LHCN-M2 (cell line): ENCODE results near the gene ADORA1. TPM values are rescaled to one million over a fixed set of nuclear protein-coding genes. Genes with fewer than 3 reads are reported as not detected.

ENCODE experiments used
- DNase-seq: peaks from one replicate; pipeline ENCODE4 v3.0.0-alpha.2; 2012; ENCODE audit warnings: low read depth
- total RNA-seq: library from RNA; depleted of rRNA; stranded (reverse); fragments of >200 nt; gene quantifications from 2 replicates; pipeline ENCODE4 v1.2.3, GENCODE V29; 2014

The ADORA1 gene
- total RNA-seq, 1 experiment from 2014 or later, result 19.1 TPM

DNA sequence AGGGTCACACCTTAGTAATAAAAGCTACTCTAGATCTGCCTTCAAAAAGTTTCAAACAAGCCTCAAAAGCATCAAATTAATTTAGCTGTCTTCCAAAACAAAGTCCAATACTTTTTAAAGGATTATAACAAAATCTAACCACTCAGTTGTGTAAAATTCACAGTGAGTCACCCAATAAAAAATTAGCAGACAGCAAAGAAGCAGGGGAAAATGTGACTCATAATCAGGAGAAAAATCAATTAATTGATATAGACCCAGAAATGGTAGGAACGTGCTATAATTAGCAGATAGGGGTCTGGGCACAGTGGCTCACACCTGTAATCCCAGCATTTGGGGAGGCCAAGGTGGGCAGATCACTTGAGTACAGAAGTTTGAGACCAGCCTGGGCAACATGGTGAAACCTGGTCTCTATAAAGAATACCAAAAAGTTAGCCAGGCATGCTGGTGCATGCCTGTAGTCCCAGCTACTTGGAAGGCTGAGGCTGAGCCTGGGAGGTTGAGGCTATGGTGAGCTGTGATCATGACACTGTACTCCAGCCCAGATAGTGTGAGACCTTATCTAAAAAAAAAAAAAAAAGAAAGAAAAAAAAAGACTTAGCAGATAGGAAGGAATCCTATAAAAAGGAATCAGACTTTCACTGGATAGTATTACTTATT, 33.6 kb upstream of the ADORA1 start:
- DNase-seq, result no peak

DNA sequence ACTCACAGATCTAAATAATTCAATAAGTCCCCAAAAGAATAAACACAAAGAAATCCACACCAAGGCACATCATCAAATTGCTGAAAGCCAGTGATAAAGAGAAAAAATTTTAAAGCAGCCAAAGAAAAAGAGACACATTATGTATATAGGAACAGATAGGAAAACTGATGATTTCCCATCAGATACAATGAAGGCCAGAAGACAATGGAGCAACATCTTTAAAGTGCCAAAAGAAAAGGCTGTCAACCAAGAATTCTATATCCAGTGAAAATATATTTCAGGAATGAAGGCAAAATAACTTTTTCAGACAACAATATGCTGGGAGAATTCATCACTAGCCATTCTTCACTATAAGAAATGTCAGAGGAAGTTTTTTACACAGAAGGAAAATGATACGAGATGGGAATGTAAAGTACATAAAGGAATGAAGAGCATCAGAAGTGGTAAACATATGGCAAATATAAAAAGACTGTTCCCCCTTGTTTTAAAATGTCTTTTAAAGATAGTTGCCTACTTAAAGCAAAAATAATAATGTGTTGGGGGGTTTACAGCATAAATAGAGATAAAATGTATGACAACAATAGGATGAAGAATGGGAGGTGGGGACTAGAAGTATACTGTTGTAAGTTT, 32.4 kb upstream of the ADORA1 start:
- no peak for DNase-seq

DNA sequence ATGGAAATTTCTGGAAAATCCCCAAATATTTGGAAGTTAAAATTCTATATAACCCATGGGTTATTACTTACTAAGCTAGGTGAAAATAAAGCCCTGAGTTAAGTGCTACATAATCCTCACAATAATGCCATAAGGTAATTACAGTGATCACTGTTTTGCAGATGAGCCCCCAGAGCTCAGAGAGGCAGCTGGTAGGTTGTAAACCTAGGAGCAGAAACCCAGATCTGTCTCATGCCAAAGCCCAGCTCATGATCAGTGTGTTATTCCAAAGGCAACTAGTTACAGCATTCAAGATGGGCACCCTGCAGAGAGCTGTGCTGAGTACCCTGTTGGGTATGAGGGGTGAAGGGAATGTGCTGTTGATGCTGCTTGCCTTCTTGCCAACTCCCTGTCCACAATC, 31.0 kb upstream of the ADORA1 start:
- no peak for DNase-seq

DNA sequence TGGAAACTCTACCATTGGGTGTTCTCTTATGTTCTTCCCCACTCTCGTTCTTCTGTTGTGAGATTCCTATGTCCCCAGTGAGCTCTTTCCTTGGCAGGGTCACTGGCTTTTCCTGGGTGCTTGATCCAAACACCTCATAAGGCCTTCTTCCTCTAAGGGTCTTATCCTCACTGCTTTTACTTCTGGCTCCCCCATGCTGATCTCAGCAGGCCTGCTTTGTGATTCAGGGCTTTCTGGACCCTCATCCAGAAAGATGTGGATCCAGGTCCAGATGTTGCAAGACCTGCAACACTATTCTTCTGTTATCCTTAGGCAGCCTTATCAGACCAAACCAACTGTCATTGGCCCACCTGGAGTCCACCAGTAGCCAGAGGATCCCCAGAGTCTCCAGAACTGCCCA, 30.5 kb upstream of the ADORA1 start:
- DNase-seq, result no peak

DNA sequence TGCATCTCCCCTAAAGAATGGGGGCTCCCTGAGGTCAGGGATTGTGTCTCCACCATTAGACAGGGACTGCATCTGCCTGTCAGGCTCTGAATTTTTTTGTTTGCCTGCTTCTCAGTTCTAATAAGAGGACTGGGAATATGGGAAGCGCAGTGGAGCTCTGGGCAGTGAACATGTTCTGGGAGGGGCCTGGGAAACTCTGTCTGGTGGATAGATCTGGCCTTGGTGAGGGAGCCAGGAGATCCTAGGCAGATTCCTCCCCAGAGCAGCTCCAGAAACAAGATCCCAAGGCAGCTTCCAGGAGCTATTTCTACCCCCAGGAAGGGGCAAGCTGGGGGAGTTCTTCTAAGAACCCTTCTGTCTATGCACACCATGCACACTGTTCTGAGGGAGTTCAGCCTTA, 29.1 kb upstream of the ADORA1 start:
- no peak for DNase-seq

DNA sequence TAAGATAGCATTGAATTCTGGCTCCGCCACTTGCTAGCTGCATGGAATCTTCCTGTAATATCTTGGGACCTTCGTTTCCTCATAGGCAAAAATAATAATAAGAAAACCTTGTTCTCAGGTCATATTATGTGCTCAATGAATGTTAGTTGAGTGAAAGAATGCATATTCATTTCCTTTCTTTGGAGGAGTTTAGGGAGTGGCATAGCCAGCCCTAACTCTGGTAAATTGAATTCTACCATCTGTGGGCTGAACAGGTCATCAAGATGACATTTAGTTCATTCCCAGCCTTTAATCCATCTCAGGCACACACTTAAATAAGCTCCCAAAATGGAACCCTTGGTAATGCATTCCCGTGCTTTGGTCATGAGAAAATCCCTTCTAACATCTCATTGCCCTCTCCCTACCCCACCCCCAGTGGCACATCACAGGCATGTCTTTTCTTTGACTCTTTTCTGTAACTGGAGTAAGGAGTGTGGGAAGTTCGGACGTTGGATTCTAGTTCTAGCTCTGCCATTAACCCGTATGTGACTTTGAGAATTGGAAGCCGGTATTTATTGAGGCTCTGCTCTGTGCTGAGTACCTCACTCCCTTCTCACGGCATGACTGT, 28.5 kb upstream of the ADORA1 start:
- no peak for DNase-seq

DNA sequence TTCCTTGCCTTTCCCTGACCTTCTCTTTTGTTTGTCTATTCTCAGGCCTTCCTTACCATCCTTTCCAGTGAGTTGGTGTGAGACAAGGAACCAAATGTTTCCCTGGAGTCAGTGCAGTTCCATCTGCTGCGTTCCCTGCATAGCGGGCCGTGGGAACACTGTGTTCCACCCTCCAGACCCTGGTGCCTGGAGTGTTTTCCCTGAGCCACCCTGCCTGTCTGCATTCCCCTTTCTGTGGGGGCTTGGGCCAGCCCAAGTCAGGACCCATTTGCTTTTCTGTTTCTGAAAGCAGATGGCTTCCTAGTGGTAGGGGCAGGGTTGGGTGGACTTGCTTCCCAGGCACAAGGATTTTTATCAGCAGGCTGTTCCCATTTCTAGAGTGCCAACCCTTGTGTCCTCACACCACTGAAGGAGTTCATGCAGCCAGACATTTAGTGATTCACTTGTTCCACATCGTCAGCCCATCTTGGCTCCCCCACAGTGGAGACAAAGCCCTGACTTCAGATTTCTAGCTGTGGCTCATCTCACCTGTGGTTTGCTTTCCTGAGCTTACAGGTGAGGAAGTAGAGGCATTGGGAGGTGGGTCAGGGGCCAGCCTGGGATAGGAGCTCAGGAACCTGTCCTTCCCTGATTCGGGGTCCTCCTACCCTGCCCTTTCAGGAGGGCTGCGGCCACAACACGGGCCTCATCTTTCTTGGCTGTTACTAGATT, 27.6 kb upstream of the ADORA1 start:
- DNase-seq, result no peak

DNA sequence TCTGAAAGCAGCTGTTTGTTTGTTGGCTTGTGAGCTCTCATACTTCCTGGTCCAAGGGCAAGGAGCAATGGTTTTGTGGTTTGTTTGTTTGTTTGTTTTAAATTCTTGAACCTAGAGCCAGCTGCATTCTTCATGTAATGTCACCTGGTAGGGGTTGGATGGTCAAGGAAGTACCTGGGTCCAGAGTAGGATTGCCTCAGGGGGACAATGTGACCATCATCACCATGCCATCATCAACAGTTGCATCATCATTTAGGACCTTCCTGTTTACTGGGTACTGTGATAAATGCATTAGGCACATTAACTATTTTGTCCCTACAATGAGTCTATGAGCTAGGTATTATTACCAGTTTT, 27.0 kb upstream of the ADORA1 start:
- DNase-seq, result peak; percentile 54

DNA sequence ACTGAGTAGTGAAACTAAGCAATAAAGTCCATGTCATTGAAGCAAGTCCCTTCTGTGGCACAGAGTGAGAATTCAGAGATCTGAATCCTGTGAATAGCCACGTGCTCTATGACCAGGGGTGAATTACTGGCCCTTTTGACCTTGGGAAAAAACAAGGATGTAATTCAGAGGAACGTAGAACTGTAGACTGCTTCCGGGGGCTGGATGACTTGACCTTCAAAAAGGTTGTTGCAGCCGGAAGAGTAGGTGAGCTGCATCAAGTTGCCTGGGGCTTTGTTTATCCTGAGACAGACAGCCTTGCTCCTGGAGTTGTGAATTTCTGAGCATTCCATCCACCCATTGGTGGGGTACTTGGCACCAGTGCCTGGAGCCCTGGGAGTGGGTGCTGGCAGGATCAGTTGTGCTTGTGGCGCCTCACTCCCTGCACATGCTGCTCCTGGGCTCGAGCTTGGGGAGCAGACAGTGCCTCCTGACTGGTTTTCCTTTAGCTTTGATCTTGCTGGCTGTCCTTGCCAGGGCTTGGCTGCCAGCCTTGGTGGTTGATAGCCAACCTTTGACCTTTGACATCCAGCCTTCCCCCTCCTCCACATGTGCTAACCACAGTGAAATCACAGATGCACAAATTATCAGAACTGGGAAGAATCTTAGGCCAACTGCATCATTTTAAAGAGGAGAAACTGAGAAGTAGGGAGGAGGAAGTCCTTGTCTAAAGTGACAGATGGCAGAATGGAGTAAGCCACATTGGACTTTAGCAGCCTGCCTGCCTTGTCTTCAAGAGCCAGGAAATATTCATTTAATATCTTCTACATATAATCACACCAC, 25.5 kb upstream of the ADORA1 start:
- DNase-seq, result no peak

DNA sequence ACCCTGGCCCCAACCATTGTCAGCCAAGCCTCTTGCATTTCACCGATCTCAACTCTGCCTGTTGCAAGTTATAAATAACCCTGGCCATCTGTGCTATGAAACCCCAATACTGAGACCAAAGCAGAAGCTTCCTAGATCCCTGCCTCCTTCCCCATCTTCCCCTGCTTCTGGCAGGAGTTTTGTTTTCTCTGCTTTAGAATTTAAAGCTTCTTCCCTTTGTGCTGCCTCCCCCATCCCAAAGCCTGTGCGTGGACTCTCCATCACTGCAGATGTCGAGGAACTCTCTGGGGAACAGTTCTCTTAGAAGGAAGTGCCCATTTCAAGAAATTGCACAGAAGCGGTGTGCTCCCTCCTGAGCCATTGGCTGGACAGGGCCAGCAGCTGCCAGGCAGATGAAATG, 24.3 kb upstream of the ADORA1 start:
- no peak for DNase-seq

DNA sequence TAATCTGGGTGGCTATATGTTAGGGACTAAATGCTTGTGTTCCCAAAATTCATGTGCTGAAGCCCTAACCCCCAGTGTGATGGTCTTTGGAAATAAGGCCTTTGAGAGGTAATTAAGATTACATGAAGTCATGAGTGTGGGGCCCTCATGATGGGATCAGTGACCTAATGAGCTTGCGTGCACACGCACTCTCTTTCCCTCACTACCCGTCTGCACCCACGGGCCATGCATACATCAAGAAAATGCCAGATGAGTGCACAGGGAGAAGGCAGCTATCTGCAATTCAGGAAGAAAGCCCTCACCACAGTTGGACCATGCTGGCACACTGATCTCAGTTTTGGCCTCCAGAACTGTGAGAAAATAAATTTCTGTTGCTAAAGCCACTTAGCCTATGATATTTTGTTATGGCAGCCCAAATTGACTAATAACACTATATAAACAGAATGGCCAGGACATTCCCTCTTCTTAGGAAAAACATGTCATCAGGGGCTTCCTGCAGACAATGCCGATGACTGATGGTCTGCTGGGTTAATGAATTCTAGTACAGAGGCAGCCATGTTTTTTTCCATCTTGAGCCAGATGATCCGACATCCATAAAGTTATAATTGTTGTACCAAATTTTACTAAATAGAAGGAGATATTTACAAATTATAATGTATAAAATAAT, 23.6 kb upstream of the ADORA1 start:
- DNase-seq, result no peak

DNA sequence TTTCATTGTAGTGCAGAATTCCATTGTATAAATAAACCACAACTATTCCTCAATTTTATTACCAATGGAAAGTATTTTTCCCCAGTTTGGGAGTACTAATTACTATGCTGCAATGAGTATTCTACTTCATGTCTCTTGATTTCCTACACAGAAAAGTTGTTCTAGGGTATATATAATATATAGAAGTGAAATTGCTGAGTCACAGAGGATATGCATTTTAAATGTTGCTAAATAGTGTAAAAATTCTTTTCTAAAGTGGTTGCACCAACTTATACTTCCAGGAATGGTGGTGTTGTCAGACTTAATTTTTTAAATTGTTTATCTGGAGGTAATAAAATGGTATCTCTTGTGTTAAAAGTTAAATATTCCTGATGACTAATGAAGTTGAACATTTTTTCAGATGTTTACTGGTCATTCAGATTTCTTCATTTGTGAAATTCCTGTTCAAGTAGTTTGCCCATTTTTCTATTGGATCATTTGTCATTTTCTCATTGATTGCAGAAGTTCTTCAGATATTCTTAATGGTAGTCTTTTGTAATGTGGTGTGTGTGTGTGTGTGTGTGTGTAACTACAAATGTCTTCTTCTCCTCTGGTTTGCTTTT, 22.6 kb upstream of the ADORA1 start:
- no peak for DNase-seq

DNA sequence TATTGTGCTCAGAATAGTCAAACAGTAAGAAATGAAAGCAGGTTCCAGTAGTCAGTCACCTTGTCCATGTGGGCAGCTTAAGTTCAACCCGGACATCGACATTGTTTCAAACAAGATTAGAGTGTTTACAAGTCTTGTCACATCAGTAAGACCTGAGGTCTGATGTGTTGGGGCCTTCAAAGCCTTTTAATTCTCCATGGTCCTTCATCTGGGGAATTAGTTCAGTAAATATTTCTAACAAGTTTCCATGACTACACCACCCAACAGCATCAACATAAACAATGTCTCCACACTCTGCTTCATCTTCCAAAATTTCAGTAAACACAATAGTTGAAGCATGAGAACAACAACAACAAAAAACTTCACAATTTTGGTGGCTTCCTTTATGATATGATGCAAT, 15.1 kb upstream of the ADORA1 start:
- DNase-seq, result no peak

DNA sequence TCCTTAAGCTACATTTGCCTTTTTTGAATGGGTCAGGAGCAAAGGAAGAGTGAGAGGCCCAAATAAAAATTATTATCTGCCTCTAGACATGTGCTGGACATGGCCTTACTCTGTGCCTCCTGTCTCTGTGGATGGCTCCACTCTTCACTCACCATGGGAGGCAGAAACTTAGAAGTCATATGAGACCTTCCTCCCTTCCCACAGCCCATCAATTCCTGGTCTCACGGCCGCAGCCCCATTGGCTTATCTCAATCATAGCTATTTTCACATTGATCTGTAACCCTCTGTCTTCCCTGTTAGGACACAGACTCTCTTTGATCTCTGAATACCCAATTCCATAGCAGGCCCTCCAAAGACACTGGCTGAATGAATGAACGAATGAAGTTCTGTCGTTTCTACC, 14.2 kb upstream of the ADORA1 start:
- no peak for DNase-seq

DNA sequence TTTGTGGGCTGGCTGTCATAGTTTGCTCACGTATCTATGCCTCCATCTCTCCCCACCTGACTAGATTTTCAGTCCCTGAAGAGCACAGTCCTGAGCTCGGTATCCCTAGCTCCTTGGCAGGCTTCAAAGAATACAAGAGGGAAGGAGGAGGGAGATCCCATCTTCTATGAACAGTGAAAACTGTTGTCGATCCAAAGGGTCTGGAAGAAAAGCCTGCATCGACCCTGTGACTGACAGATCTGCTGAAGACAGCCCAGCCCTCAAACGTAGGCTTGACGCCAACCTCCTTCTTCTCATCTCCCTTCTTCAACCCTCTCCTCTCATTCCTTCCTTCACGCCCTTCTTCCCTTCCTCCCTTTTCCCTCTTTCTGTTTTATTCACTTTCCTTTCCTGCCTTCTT, 13.3 kb upstream of the ADORA1 start:
- no peak for DNase-seq

DNA sequence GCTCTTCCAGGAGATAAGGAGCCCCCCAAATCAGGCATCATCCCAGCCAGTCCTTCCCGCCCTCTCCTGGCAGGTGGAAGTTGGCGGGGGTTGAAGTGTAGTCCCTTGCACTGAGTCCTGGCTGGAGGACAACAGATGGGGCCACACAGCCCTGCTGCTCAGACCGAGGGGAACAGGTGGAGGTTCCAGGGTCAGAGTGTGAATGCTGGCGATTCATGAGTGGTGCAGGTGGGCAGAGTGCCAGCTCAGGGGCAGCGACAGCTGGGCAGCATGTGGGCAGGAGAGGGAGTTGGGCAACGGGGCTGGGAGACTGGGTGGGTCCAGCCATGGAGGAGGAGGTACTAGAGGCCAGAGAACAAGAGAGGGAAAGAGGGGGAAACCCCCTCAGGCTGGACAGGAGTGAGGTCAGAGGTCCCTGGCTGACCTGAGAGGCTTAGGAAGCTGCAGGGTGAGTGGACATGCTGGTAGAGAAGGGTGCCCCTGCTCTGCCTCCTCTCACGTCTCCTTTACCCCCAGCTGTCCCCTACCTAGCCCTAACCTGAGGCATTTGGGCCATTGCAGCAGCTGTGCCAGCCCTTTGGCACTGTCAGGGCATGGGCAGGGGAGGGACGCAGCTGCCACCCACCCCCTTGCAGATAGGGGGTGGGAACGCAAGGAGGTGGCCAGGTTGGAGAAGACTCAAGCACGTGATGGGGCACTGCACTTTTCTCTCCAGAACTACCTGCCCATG, 11.3 kb upstream of the ADORA1 start:
- peak; percentile 92 for DNase-seq

DNA sequence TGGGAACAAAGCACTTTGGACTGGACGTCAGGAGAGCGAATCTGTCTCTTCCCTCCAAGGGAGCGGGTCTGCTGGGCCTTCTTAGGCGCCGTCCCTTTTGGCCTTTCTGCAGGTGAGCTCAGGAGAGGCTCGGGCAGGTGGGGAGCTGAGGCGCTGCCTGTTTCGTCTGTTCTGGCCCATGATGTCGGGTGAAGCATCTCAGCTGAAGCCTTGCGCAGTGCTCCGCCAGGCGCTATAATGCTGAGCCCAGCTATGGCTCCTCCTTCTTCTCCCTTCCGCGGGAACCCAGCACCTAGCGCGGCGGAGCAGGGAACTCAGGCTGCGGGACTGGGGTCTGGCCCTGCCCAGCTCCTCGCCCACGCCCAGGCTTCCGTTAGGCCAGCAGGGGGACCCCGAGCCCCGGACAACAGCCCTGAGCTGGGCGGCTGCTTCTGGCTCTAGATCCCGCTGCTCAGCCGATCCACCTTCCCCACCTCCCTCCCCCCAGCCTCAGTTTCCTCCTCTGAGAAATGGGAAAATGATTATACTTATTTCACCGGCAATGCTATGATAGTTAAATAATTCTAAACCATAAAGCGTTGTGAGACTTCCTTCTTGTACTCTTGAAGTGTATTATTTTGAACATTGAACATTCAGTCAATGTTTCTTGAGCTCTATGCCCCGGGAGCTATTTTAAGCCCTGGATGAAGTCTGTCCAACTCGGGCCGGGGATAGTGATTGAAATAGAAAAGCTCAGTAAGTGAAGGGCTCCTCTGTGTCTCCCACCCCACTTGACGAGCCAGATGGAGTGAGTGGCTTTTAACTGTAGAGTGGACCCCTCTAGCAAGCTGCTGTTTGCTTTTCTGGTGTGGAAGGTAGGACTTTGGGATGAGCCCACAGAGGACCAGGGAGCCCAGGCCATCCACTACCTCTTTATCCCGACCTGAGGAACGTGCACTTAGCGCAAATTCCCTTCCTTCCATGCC, 9.6 kb upstream of the ADORA1 start:
- DNase-seq, result peak; percentile 46

DNA sequence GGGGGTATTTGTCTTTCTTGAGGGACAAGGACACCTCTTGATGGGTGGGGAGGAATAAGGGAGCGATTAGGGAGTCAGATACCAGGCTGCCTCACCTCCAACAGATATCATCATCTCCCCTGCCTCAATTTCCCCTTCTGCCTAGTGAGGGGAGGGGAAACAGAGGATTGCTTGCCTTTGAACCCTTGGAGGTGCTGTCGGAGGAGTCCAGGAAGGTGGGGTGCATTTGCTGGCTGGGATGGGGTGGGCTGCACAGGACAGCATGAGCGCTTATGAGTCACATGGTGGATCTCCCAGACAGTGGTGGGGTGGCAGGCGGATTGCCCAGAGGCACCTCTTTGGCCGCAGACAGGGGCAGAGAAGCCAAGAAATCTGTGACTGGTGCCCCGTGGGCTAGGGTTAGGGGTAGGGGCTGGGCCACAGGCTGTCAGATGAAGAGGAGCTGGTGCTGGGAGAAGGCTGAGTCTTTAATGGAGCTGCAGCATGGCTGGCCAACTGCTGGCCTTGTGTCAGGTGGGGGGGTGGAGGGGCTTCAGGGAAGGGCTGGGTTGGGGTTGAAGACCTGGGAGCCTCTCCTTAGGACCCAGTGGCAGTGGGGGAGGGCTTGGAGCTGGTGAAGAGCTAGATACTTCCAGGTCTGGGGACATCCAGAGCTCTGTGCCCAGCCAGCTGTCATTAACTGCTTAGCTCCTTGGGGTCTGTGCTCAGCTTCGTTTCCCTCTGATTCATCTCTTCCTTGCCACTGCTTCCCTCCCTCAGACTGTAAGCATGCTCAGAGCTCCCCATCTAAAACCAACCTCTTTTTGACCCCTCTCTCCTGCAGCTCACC, 7.0 kb upstream of the ADORA1 start:
- peak; percentile 35 for DNase-seq
